Brain microvascular endothelial cell (primary cell): ENCODE data around the gene SLC39A6.

Source experiments
- DNase-seq: peaks from one replicate; pipeline ENCODE4 v3.0.0-alpha.2; 2020
- H3K27ac ChIP-seq: fragments of 250-450 bp; sonication (Bioruptor Pico); 2 replicates; pipeline ENCODE4 v1.5.1; 2020; ENCODE audit warnings: mild to moderate bottlenecking, moderate library complexity
- H3K27me3 ChIP-seq: fragments of 250-450 bp; sonication (Bioruptor Pico); replicated peaks from 2 replicates; pipeline ENCODE4 v1.5.1; 2020; ENCODE audit warnings: mild to moderate bottlenecking
- H3K36me3 ChIP-seq: fragments of 250-450 bp; sonication (Bioruptor Pico); replicated peaks from 2 replicates; pipeline ENCODE4 v1.5.1; 2020; ENCODE audit warnings: mild to moderate bottlenecking
- H3K4me3 ChIP-seq: 2 replicates; pipeline ENCODE4 v1.5.1; 2011; ENCODE audit warnings: low read depth, mild to moderate bottlenecking, control low read depth, low read length, moderate library complexity
- CTCF ChIP-seq: IDR thresholded peaks from 2 replicates; pipeline ENCODE4 v1.5.1; 2011; ENCODE audit warnings: low read depth, mild to moderate bottlenecking, moderate library complexity, low read length, control low read depth, inconsistent platforms; ENCODE audit errors: missing control alignments
- in situ Hi-C: cut with HindIII; loops from 2 replicates; pipeline ENCODE4 v1.10.0; 2017; ENCODE audit warnings: low sequenced_read_pairs, low pct_ligation_motif_present

The SLC39A6 gene

DNA sequence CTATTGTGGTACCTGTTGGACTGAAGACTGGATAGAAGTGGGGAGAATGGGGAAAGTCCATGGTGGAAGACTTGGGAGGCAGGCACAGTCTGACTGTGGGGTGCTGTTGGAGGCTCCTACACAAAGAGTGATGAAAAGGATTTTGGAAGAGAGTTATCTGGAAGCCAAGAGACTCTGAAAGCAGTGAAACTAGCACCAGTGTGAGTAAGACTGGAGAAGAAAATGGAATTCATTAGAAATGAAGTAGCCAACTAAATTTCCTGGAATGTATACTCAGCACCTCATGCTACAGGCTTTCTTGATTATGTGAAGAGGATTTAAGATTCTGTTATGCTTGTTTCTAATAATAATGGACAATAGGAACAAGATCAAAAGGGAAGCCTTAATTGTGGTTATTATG lies 28.3 kb upstream of the SLC39A6 start:
- H3K27me3 ChIP-seq, result no peaks in the 10 kb centered on the region
- H3K36me3 ChIP-seq, result peaks cover 52% of the 10 kb centered on the region
- no peak for DNase-seq
- no peak overlapping the region for H3K4me3 ChIP-seq
- H3K27ac ChIP-seq, result peak overlapping the region; percentile 78
- in situ Hi-C loops, result no loop called here
- TF ChIP-seq CTCF, result no peak

- no peak overlapping the region for H3K27ac ChIP-seq
- no peak for DNase-seq
Observed at GRCh38 chr18:36155851-36156757, 27.0 kb upstream of the SLC39A6 start.

GRCh38 chr18:36153771-36154170 lies 24.6 kb upstream of the SLC39A6 start:
- peaks cover 40% of the 10 kb centered on the region for H3K36me3 ChIP-seq
- no peak overlapping the region for H3K27ac ChIP-seq
- DNase-seq, result no peak
- in situ Hi-C loops, result no loop called here
- no peak for TF ChIP-seq CTCF
- no peak overlapping the region for H3K4me3 ChIP-seq
- H3K27me3 ChIP-seq, result no peaks in the 10 kb centered on the region

More at GRCh38 chr18:36155851-36156757, 27.0 kb upstream of the SLC39A6 start:
- in situ Hi-C loops, result no loop called here
- H3K4me3 ChIP-seq, result no peak overlapping the region
- peaks cover 51% of the 10 kb centered on the region for H3K36me3 ChIP-seq
- TF ChIP-seq CTCF, result no peak
- no peaks in the 10 kb centered on the region for H3K27me3 ChIP-seq

DNA sequence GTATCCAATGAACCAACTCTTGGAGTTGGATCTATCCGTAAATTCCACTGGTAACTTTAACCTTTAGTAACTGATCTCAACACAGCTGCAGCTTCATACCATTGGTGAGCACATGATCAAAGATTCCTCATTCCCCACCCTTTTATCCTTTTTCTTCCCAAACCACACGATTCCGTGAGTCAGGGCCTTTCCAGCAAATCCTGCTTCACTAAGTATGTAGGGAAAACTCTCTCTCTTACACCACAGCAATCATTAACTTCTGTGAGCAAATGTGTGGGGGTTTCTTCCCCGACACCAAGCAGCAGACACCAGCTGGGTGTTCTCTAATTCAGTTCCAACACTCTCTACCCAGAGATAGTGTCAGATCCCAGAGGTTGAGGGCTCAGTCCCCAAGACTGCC lies 24.1 kb upstream of the SLC39A6 start:
- H3K27me3 ChIP-seq, result no peaks in the 10 kb centered on the region
- DNase-seq, result no peak
- in situ Hi-C loops, result no loop called here
- H3K27ac ChIP-seq, result no peak overlapping the region
- no peak for TF ChIP-seq CTCF
- H3K36me3 ChIP-seq, result peaks cover 44% of the 10 kb centered on the region
- no peak overlapping the region for H3K4me3 ChIP-seq

GRCh38 chr18:36152781-36153180 lies 23.6 kb upstream of the SLC39A6 start:
- Histone ChIP-seq H3K4me3 (no peak overlapping the region), H3K27ac (no peak overlapping the region), H3K36me3 (peaks cover 46% of the 10 kb centered on the region), H3K27me3 (no peaks in the 10 kb centered on the region)
- in situ Hi-C loops, result no loop called here
- no peak for TF ChIP-seq CTCF
- no peak for DNase-seq
